Endothelial cell of umbilical vein (primary cell): Measurements from ENCODE around the gene SMIM11.

Experiments
- CTCF ChIP-seq, 2 donors: IDR thresholded peaks; 1 replicate in 1 of 2; 2 replicates in 1 of 2; pipeline ENCODE4 v1.5.1; 2011; ENCODE audit warnings: low read length in 2 of 2, mild to moderate bottlenecking in 2 of 2, moderate library complexity in 2 of 2, control low read depth in 1 of 2, inconsistent platforms in 1 of 2, low read depth in 1 of 2; ENCODE audit not compliant: insufficient read depth in 1 of 2; ENCODE audit errors: extremely low read depth in 1 of 2
- EZH2 ChIP-seq: IDR thresholded peaks from 2 replicates; pipeline ENCODE4 v1.6.1; 2012; ENCODE audit warnings: borderline replicate concordance, low read depth, mild to moderate bottlenecking, moderate library complexity, low read length, inconsistent platforms; ENCODE audit not compliant: severe bottlenecking
- FOS ChIP-seq: IDR thresholded peaks from 2 replicates; pipeline ENCODE4 v1.6.1; 2011; ENCODE audit warnings: mild to moderate bottlenecking, low read length, moderate library complexity, borderline replicate concordance; ENCODE audit not compliant: insufficient read depth
- MAX ChIP-seq: IDR thresholded peaks from 2 replicates; pipeline ENCODE4 v1.6.1; 2011; ENCODE audit not compliant: insufficient read depth, insufficient read length
- POLR2A ChIP-seq: IDR thresholded peaks from 2 replicates; pipeline ENCODE4 v1.6.1; 2012; ENCODE audit warnings: low read depth, mild to moderate bottlenecking, control low read depth, low read length
- POLR2AphosphoS5 ChIP-seq: IDR thresholded peaks from 2 replicates; pipeline ENCODE4 v1.6.1; 2012; ENCODE audit warnings: low read depth, mild to moderate bottlenecking, control low read depth, low read length, moderate library complexity; ENCODE audit not compliant: insufficient read depth

GRCh38 chr21:34369741-34370140 is 5.6 kb upstream of the SMIM11 start:
- TF ChIP-seq POLR2A (no peak), CTCF (IDR thresholded peaks at IDR 0.05; ENCODE audit: extremely low read depth in 1 of 2, insufficient read depth in 1 of 2, low read depth in 1 of 2, low read length in 2 of 2) (no peak), POLR2AphosphoS5 (no peak), EZH2 (no peak), MAX (no peak), FOS (no peak)
